ENCODE results near the gene SIGLEC9. TPM values are rescaled to one million over a fixed set of nuclear protein-coding genes. Genes with fewer than 3 reads are reported as not detected.

Gene SIGLEC9
- total RNA-seq, 6 experiments from 2014 or later: 3.8 to 7.9 (median 4.1) TPM

GRCh38 chr19:51138549-51138979 lies 13.9 kb downstream of the SIGLEC9 start:
- Histone ChIP-seq H3K27ac (peak overlapping the region; percentile 10 to 54 (median 47)), H3K9me3 (no peaks in the 10 kb centered on the region), H3K4me1 (no peaks in the 10 kb centered on the region), H3K4me3 (no peak overlapping the region), H3K27me3 (no peaks in the 10 kb centered on the region), H3K36me3 (no peaks in the 10 kb centered on the region)
- ATAC-seq (peak; percentile 31 to 37 (median 36)), DNase-seq (peak in 2 of 3 donors; percentile 58 to 72)
- TF ChIP-seq, protein P1, sequence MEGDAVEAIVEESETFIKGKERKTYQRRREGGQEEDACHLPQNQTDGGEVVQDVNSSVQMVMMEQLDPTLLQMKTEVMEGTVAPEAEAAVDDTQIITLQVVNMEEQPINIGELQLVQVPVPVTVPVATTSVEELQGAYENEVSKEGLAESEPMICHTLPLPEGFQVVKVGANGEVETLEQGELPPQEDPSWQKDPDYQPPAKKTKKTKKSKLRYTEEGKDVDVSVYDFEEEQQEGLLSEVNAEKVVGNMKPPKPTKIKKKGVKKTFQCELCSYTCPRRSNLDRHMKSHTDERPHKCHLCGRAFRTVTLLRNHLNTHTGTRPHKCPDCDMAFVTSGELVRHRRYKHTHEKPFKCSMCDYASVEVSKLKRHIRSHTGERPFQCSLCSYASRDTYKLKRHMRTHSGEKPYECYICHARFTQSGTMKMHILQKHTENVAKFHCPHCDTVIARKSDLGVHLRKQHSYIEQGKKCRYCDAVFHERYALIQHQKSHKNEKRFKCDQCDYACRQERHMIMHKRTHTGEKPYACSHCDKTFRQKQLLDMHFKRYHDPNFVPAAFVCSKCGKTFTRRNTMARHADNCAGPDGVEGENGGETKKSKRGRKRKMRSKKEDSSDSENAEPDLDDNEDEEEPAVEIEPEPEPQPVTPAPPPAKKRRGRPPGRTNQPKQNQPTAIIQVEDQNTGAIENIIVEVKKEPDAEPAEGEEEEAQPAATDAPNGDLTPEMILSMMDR (IDR thresholded peaks at IDR 0.05): no peak
- TF ChIP-seq POLR2A (IDR thresholded peaks at IDR 0.05): peak; percentile 23
- 31% methylated on average over 3 of the region's 6 CpGs for WGBS (ENCODE audit: insufficient coverage, low coverage, low lambda C conversion rate, missing lambda C conversion rate)
- intact Hi-C loops (cut with DNase I): no loop called here

DNA sequence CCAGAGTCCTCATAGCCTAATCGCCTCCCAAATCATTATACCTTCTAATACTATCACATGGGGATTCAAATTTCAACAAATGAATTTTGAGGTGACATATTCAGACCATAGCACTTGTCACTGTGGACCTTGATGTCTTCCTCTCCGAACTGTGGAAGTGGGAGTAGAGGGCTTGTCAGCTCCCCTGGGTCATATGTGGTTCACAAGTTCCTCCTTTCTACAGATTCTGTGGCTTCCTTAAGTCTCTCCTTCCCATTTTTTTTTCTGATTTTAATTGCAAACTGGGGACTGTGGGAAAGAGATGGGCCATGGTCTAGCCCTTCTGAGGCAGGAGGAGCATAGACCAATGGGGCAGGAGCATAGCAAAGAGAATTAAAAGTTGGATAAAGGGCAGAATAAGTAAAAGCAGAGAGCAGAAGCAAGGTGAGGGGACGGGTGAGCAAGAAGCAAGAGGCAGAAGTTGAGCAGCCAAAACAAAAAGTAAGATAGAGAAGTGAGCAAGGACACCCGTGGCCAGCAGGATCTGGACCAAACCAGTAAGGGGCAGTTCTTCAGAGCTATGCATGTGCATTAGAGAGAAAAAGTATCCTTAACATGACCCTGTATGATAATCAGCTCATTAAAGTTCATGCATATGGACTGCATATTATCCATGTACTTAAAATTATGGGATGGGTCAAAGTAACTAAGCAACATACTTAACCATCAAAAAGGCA lies 14.8 kb downstream of the SIGLEC9 start:
- intact Hi-C loops (cut with DNase I): no loop called here
- H3K27me3 ChIP-seq: no peaks in the 10 kb centered on the region
- H3K36me3 ChIP-seq: no peaks in the 10 kb centered on the region
- ATAC-seq (peak; percentile 13 to 26 (median 24)), DNase-seq (no peak)
- H3K27ac ChIP-seq: peak overlapping the region in 2 of 3 donors; percentile 14 to 47
- TF ChIP-seq, protein P1 (IDR thresholded peaks at IDR 0.05): no peak
- TF ChIP-seq POLR2A (IDR thresholded peaks at IDR 0.05): no peak
- H3K4me3 ChIP-seq: peak overlapping the region in 1 of 3 donors; percentile 13
- no peaks in the 10 kb centered on the region for H3K4me1 ChIP-seq
- 41% methylated on average over 4 of the region's 4 CpGs for WGBS (ENCODE audit: insufficient coverage, low coverage, low lambda C conversion rate, missing lambda C conversion rate)
- H3K9me3 ChIP-seq: no peaks in the 10 kb centered on the region

DNA sequence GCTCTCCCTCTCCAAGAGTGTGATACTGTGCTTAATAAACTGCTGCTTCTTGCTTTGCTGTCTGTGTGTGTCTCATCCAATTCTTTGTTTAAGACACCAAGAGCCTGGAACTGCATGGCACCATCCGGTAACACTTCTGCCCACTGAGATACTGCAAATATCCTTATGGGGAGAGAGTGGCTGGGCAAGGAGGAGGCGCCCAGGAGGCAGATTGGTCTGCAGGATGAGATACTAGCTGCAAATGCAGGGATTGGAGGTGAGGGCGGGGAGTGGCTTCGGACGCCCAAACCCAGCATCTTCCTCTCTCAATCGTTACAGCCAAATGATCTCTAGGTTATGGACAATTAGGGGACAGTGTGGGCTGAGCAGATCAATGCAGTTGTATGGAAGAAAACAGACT lies 15.7 kb downstream of the SIGLEC9 start:
- Histone ChIP-seq H3K4me1 (no peaks in the 10 kb centered on the region), H3K4me3 (peak overlapping the region in 1 of 3 donors; percentile 13), H3K36me3 (no peaks in the 10 kb centered on the region), H3K27ac (no peak overlapping the region), H3K27me3 (no peaks in the 10 kb centered on the region), H3K9me3 (no peaks in the 10 kb centered on the region)
- no peak for DNase-seq
- 34% methylated on average over 6 of the region's 6 CpGs for WGBS (ENCODE audit: insufficient coverage, low coverage, low lambda C conversion rate, missing lambda C conversion rate)
- peak in 2 of 4 donors; percentile 4 for ATAC-seq
- intact Hi-C loops (cut with DNase I): no loop called here
- TF ChIP-seq, protein P1 (IDR thresholded peaks at IDR 0.05): no peak
- no peak for TF ChIP-seq POLR2A (IDR thresholded peaks at IDR 0.05)

- Histone ChIP-seq H3K4me1 (no peaks in the 10 kb centered on the region), H3K27me3 (no peaks in the 10 kb centered on the region), H3K27ac (peak overlapping the region in 1 of 3 donors; percentile 40), H3K9me3 (no peaks in the 10 kb centered on the region), H3K36me3 (no peaks in the 10 kb centered on the region), H3K4me3 (no peak overlapping the region)
- WGBS (ENCODE audit: insufficient coverage, low coverage, low lambda C conversion rate, missing lambda C conversion rate): 60% methylated on average over 6 of the region's 6 CpGs
- no peak for TF ChIP-seq POLR2A (IDR thresholded peaks at IDR 0.05)
- TF ChIP-seq, protein P1 (IDR thresholded peaks at IDR 0.05): no peak
- DNase-seq: no peak
- intact Hi-C loops (cut with DNase I): no loop called here
- no peak for ATAC-seq
Measured at GRCh38 chr19:51141181-51141580, 16.5 kb downstream of the SIGLEC9 start.
